Measurements from ENCODE around the gene RNF222.
"Not testable (repeated sequence)": the region's sequence is repeated elsewhere in the genome, so short reads cannot be mapped to it uniquely, and the experiment has no call there.

RNF222 gene

DNA sequence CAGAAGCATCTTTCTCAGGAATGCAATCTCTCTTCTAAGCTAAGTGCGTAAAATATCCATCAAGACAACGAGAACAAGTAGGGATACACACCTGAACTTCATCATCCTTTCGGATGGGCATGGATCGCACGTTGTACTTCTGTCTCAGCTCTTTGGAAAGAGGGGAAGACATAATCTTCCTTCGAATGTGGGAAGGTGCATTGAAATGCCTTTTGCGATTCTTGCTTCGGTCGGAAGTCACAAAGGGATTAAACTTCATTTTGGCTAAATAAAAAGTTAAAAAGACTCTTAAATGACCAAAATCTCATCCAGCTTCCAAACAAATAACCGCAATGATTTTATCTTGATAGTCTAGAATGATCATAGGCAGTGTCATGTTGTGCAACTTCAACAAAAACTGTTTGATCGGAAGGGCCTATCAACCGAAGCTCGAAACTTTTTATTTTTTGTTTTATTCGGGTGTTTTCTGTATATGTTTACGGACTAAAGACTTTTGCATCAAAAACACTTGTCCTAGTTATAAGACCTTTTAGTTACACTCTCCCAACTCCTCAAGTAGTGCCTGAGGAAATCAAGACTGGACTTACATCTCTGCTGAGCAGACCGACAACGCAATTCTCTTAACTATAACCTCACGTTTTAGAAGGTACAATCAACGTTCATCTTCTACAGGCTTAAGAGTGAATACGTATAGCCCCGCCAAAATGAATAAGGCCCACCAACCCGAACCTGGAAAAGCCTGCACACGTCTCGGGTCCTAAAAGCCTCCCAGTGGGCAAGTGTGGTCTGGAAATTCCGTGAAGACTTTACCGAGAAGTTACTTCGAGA is 15.4 kb downstream of the RNF222 start:
- FAIRE-seq (no peak), DNase-seq (ENCODE audit: low spot score) (no peak)

DNA sequence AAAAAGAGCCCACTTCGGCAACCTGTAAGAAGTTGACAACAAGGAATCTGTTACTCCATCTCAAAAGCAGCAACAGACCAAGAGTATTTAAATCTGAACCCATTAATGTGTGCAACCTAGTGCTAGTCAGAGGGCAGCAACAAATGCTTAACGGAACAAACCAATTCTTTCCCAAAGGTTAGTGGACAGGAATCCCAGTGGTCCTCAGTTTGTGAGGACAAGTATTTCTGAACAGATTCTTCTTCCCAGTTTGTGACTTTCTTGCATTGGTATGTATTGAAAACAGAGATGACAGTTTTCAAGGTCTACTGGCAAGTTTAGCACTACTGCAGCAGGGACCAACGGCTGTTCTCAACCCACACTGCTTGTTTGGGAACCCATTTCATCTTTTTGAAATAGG is 17.6 kb downstream of the RNF222 start:
- FAIRE-seq, result no peak
- no peak for DNase-seq (ENCODE audit: low spot score)

DNA sequence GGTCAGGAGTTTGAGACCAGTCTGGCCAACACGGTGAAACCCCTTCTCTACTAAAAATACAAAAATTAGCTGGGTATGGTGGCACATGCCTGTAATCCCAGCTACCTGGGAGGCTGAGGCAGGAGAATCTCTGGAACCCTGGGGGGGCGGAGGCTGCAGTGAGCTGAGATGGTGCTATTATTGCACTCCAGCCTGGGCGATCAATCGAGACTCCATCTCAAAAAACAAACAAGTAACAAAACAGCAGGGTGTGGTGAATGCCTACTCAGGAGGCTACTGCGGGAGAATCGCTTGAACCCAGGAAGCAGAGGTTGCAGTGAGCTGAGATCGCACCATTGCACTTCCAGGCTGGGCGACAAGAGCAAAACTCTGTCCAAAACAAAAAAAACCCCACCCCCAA is 19.5 kb downstream of the RNF222 start:
- DNase-seq (ENCODE audit: low spot score); FAIRE-seq: not testable (repeated sequence)

DNA sequence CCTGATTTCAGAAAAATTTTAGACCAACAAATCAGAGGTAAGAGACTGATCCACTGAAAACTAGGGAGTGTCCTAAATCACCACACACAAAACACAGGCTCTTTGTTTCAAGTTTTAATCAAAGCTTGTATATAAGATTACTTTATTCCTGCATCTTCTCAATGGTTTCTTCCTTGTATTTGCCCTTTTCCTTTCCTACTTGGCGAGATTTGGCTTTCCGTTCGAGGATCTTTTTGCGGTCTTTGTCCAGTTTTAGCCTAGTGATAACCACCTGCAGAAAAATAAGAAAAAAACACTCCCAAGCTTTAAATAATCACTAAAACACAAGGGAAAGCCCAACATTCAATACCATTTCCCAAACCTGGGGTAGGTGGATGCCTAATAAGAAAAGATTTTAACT is 20.2 kb downstream of the RNF222 start:
- FAIRE-seq (no peak), DNase-seq (ENCODE audit: low spot score) (no peak)

DNA sequence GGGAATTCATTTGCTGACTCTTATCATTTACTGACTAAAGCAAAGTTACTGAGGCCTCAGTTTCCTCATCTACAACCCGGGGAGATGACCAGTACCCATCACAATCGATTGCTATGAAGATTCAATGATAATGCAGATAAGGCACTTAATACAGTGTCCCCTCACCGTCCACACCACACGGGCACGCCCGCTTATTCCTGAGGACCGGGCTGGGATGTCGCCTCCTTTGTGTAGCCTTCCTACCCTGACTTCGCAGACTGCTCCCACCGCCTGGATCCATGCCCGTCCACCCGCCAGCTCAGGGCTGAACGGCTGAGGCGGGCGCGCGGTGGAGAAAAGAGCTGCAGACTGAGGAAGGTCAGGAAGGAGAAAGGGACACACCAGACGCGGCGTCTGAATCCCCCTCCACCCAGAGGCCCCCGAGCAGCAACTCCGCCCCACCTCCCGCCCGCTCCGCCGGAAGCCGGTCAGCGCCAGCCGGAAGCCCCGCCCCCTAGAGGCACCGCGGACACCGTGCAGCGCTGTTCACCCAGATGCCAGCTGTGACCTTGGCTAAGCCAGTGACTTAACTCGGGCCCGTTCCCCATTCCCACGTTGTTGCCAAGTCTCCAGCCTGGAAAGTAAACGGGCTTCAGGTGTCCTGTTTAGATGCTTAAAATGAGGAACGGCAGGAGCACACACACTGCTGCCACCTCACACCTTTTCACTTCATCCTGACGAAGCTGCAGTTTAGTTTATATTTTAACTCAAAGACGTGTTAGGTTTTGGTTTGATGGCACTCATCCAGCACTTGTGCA is 21.2 kb downstream of the RNF222 start, which contains the start of gene KRABD2:
TSS of gene KRABD2 (minus strand) at position 434 of the 797 bp plus-strand sequence.
- peak; percentile 32 for FAIRE-seq

DNA sequence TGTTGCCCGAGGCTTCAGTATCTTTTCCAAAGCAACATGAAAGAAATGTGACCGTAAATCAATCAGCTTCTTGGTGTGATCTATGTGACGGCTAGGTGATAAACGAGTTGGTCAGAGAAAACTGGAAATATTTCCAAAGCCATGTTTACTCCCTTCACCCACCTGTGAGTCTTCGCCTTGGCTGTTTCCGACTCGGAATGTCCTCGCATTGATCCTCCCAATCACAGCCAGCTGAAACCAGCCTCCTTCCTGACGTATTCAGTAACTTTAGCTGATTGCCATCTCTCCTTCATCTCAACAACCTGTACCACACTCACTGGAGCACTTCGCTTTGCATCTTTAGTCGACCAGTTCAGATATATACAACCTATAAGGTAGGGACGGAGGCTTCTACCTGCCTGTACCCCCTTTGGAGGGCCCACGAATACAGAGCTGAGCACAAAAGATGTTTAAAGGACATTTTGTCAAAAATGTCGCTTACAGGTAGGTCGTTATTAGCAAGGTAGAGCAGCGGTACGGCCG is 21.8 kb downstream of the RNF222 start:
- FAIRE-seq (no peak), DNase-seq (ENCODE audit: low spot score) (no peak)

More for the DNA sequence above, 21.2 kb downstream of the RNF222 start, which contains the start of gene KRABD2:
- DNase-seq (ENCODE audit: low spot score), result peak; percentile 92

DNA sequence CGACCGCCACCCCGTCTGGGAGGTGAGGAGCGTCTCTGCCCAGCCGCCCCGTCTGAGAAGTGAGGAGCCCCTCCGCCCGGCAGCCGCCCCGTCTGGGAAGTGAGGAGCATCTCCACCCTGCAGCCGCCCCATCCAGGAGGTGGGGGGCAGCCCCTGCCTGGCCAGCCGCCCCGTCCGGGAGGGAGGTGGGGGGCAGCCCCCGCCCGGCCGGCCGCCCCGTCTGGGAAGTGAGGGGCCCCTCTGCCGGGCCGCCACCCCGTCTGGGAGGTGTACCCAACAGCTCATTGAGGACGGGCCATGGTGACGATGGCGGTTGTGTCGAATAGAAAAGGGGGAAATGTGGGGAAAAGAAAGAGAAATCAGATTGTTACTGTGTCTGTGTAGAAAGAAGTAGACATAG is 23.8 kb downstream of the RNF222 start:
- FAIRE-seq; DNase-seq (ENCODE audit: low spot score): not testable (repeated sequence)

DNA sequence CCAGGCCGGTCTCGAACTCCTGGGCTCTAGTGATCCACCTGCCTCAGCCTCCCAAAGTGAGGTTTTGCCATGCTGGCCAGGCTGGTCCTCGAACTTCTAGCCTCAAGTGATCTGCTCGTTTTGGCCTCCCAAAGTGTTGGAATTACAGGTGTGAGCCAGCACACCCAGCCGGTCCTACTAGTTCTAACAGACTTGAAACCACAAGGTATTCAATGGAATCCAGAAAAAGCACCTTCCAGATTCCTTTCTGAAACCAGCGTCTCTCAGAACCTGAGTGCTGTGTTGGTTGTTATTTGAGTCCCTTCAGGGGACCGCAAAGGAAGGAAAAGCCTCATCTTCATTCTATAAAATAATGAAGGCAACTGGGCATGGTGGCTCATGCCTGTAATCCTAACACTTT is 25.2 kb downstream of the RNF222 start:
- FAIRE-seq (no peak), DNase-seq (ENCODE audit: low spot score) (no peak)

DNA sequence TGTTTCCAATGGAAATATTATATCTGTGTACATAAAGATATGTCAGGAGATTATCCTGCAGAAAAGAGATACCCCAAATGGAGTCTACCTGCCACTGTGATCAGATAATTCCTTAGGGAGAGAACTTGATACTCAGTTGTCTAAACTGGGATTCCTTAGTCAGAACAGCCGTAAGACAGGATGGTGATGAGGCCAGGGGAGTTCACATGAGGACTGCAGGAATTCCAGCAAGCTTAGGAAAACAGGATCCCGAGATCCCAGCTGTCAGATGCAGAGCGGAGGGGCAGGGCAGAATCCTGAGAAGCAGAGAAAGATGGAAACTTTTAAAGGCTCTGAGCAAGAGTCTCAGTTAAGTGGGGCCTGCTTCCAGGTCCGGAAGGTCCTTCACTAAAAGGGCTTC is 25.8 kb downstream of the RNF222 start:
- DNase-seq (ENCODE audit: low spot score) (no peak), FAIRE-seq (no peak)

DNA sequence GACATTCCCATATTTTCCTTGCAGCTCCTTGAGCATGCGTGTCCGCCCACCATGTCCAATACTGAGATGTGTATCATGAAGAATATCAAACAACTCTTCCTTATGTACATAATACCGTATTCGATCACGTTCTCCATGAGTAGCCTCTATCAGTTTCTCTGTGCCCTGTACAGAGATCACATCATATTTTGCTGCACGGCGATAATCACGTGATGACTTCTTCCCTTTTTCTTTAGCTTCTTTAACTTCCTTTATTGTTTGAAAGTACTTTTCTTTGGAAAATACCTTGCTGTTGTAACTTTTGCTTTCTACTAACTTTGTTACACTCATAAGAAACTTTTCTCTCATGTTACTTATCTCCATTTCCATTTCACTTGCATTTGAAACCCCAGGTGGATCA is 27.7 kb downstream of the RNF222 start:
- FAIRE-seq (no peak), DNase-seq (ENCODE audit: low spot score) (no peak)

DNA sequence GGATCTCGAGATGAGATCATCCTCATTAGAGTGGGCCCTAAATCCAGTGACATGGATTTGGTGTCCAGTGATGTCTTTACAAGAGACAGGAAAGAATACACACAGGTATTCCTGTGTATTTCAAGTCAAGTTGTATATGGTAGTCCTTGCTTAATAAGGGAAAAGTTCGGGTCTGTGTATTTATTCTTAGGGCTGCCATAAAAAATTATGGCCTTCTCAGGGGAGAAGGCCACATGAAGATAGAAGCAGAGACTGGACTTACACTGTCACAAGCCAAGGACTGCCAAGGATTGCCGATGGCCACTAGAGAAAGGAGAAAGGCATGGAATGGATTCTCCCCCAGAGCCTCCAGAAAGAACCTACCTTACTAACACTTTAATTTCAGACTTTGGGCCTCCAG is 29.4 kb downstream of the RNF222 start:
- no peak for FAIRE-seq

DNA sequence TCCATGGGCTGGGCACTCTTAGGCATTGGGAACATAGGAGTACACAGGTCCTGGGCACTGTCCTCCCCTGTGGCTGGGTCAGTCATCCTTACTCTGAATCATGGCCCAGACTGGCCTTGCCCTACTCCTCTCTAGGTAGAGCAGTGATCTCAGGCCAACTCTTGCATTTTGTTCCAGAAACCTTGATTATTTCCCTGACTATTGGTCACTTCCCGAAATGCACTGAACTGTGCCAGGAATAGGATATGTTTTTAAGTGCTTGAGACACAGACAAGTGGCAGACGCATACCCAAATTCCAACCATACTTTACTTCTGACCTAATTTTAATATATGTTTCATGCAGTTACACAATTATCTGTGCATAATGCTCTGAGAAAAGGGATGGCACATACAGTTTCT is 31.4 kb downstream of the RNF222 start:
- no peak for FAIRE-seq
- DNase-seq (ENCODE audit: low spot score), result no peak

More for the DNA sequence above, 29.4 kb downstream of the RNF222 start:
- no peak for DNase-seq (ENCODE audit: low spot score)

DNA sequence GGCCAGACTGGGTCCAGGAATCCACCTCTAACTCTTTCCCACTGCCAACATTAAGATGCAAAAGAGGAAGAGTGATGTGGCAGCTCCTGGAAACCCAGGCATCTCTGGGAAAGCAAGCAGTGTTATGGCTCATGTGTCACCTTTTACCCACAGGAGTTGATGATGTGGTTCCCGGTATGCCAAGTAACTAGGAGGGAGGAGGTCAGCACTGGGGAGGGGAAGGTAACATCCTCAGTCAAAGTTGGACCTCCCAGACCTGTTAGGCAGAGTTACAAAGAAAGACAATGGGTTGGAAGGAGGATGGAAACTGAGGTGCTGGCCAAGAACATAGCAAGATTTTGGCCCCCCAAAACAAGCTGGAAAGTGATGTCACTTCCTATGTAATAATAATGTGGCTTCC is 32.5 kb downstream of the RNF222 start:
- DNase-seq (ENCODE audit: low spot score) (no peak), FAIRE-seq (no peak)

DNA sequence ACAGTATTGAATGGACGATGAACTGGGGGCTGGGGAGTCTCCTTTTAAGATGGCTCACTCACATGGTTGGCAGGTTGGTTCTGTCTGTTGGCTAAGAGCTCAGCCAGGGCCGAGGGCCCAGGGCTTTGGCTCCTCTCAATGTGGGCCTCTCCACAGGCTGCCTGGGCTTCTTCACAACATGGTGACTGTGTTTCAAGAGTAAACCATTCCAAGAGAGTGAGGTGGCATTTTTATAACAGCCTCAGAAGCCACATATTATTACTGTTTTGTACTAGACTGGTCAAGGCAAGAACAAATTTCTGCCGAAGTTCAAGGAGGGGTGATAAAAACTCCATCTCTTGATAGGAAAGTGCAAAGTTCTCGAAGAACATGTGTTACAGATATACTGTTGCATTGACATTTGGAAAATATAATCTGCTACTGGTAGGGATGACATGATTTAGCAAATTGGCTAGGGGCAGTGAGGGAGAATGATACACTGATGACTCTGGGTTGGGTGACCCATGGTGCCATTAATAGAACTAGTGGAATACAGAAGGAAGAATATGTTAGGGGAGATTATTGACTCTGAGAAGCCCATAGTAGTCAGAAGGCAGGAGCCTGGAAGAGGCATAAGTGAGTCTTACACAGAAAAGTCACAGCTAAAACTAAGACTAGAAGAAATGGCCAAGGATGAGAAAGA is 34.8 kb downstream of the RNF222 start:
- FAIRE-seq, result no peak

DNA sequence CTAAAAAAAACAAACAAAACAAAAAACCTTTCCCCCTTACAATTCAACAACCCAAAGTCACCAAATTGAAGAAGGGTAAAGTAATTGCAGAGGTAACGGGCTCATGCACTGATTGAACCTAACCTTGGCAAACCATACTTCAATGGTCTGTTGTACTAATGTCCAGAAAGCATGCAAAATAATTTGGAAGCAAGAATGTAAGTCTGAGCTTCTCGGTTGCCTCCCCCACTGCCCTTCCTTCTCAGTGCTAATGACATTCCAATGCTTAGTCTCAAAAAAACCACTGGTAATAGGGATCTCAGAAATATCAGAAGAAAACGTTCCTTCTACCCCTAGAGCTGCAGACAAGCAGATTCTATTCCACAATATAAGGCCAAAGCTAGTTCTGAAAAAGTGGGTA is 36.9 kb downstream of the RNF222 start:
- FAIRE-seq (no peak), DNase-seq (ENCODE audit: low spot score) (no peak)

More for the DNA sequence above, 34.8 kb downstream of the RNF222 start:
- no peak for DNase-seq (ENCODE audit: low spot score)

DNA sequence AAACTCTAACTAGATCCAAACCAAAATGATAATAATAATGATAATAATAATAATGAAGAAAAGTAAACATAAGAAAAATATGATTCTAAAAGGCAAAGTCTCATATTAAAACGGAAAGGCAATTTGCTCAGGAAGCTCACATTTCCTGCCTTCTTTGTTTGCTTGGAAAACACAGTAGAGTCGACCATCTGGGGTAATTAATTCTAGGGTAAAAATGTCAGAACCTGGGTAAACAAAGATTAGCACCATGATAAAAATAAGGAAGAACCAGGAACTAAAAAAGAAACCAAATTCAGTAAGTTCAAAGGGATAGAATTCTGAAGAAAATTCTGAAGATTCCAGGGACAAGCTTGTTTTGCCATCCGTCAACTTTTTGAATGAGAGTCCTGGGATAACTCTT is 37.4 kb downstream of the RNF222 start:
- DNase-seq (ENCODE audit: low spot score), result no peak

DNA sequence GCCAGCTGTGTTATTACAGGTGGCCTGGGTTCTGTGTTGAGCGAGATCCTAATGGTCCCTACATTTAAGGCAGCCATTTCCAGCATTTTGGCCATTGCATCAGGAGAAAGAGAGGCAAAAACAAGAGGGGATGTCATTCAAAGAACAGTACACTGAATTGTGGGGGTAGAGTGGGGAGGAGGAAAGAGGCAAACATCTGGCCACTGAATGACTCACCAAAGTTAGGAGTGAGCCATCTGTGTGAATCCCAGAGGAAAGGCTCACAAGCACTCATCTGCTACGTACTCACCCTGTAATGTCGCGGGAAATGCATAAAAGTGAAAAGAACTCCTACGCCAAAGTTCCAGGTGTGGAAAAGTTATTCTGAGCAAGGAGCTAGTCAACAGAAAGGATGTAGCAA is 37.9 kb downstream of the RNF222 start:
- DNase-seq (ENCODE audit: low spot score) (peak; percentile 66), FAIRE-seq (no peak)

More for the DNA sequence above, 37.4 kb downstream of the RNF222 start:
- no peak for FAIRE-seq

DNA sequence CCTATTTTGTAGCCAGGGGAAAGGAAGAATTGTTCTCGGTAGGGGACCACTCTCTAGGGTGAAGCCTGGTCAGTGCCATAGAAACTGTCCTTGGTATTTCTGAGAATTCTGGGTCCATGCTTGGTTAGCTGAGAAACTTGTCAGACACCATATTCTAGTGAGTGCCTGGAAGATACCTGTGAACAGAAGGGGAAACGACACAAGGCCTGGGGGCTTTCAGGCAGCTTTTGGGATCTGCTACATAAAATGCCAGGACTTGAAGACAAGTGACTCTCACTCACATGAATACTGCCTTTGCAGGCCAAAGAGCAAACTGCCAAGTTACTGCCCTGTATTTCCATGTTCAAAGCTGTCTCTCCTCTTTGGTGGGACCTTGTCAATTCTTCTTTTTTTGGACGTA is 39.7 kb downstream of the RNF222 start:
- FAIRE-seq, result no peak

DNA sequence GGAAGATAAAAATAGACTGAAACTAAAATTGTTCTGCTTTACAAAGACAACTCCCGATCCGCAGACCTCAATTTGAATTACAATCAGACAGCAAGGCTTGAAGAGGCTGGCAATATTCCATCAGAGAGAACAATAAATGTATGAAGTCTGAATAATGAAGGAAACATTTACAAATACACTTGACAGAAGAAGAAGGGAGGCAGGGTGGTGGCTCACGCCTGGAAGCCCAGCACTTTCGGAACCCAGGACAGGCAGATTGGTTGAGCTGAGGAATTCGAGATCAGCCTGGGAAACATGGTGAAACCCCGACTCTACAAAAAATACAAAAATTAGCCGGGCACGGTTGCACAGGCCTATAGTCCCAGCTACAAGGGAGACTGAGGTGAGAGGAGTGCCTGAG is 43.4 kb downstream of the RNF222 start:
- FAIRE-seq (no peak), DNase-seq (ENCODE audit: low spot score) (no peak)

More for the DNA sequence above, 39.7 kb downstream of the RNF222 start:
- DNase-seq (ENCODE audit: low spot score), result no peak

DNA sequence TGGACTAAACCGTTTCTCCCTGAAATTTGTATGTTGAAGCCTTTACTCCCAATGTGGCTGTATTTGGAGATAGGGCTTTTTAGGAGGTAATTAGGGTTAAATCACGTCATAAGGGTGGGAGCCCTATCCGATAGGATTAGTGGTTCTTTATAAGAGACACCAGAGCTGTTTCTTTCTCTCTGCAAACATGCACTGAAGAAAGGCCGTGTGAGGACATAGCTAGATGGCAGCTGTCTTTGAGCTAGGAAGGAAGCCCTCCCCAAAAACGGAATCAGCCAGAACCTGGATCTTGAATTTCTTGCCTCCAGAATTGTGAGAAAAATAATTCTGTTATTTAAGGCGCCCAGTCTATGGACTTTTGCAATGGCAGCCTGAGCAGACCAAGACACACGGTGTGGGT is 43.9 kb downstream of the RNF222 start:
- FAIRE-seq, result no peak

DNA sequence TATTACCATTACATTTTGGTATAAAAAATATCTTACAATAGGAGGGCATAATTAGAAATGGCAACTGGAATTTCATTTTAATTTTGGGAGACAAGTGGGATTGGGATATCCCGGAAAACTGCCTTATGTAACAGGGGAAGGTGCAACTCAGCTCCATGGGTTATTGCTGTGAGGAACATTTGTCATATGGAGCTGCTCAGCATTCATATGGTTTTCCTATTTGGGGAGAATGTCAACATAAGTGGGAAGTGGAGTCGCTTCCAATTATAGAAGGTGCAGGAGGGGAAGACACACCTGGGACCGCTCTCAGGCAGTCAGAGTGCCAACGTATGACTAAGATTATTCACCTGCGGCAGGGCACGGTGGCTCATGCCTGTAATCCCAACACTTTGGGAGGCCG is 47.3 kb downstream of the RNF222 start:
- DNase-seq (ENCODE audit: low spot score), result no peak

More for the DNA sequence above, 43.9 kb downstream of the RNF222 start:
- no peak for DNase-seq (ENCODE audit: low spot score)

More for the DNA sequence above, 47.3 kb downstream of the RNF222 start:
- FAIRE-seq, result no peak

Data from urothelium cell line (cell line).